Endothelial cell of umbilical vein (primary cell): ENCODE data around the gene CYBA.

Experiments
- CTCF ChIP-seq, 2 donors: IDR thresholded peaks; 1 replicate in 1 of 2; 2 replicates in 1 of 2; pipeline ENCODE4 v1.5.1; 2011; ENCODE audit warnings: low read length in 2 of 2, mild to moderate bottlenecking in 2 of 2, moderate library complexity in 2 of 2, control low read depth in 1 of 2, inconsistent platforms in 1 of 2, low read depth in 1 of 2; ENCODE audit not compliant: insufficient read depth in 1 of 2; ENCODE audit errors: extremely low read depth in 1 of 2
- EZH2 ChIP-seq: IDR thresholded peaks from 2 replicates; pipeline ENCODE4 v1.6.1; 2012; ENCODE audit warnings: borderline replicate concordance, low read depth, mild to moderate bottlenecking, moderate library complexity, low read length, inconsistent platforms; ENCODE audit not compliant: severe bottlenecking
- JUN ChIP-seq: IDR thresholded peaks from 2 replicates; pipeline ENCODE4 v1.6.1; 2011; ENCODE audit warnings: borderline replicate concordance, low read depth; ENCODE audit not compliant: insufficient read length, insufficient read depth
- MYC ChIP-seq: IDR thresholded peaks from one replicate; pipeline ENCODE4 v1.6.1; 2011; ENCODE audit warnings: mild to moderate bottlenecking, low read depth, low read length
- POLR2A ChIP-seq: IDR thresholded peaks from 2 replicates; pipeline ENCODE4 v1.6.1; 2012; ENCODE audit warnings: low read depth, mild to moderate bottlenecking, control low read depth, low read length
- POLR2AphosphoS5 ChIP-seq: IDR thresholded peaks from 2 replicates; pipeline ENCODE4 v1.6.1; 2012; ENCODE audit warnings: low read depth, mild to moderate bottlenecking, control low read depth, low read length, moderate library complexity; ENCODE audit not compliant: insufficient read depth
- TF ChIP-seq, protein P1 (sequence below): IDR thresholded peaks from 2 replicates; pipeline ENCODE4 v1.6.1; 2011; ENCODE audit not compliant: insufficient read depth, insufficient read length

GRCh38 chr16:88640039-88640495 lies 10.8 kb downstream of the CYBA start:
- no peak for TF ChIP-seq POLR2AphosphoS5
- no peak for TF ChIP-seq JUN
- no peak for TF ChIP-seq CTCF (IDR thresholded peaks at IDR 0.05; ENCODE audit: extremely low read depth in 1 of 2, insufficient read depth in 1 of 2, low read depth in 1 of 2, low read length in 2 of 2)
- TF ChIP-seq, protein P1, sequence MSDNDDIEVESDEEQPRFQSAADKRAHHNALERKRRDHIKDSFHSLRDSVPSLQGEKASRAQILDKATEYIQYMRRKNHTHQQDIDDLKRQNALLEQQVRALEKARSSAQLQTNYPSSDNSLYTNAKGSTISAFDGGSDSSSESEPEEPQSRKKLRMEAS: no peak
- no peak for TF ChIP-seq EZH2
- TF ChIP-seq POLR2A: no peak
- no peak for TF ChIP-seq MYC
